ENCODE data around the gene ESR1.
"Not testable (repeated sequence)": the region's sequence is repeated elsewhere in the genome, so short reads cannot be mapped to it uniquely, and the experiment has no call there.

ESR1 gene

GRCh38 chr6:152135755-152136448 lies 328.4 kb downstream of the ESR1 start:
- DNase-seq (ENCODE audit: low spot score) = no peak

GRCh38 chr6:152136449-152136825 lies 329.0 kb downstream of the ESR1 start:
- no peak for DNase-seq (ENCODE audit: low spot score)

- not testable (repeated sequence) for DNase-seq (ENCODE audit: low spot score)
Measured at GRCh38 chr6:152138344-152138743, 330.9 kb downstream of the ESR1 start.

GRCh38 chr6:152142105-152142504 lies 334.6 kb downstream of the ESR1 start:
- DNase-seq (ENCODE audit: low spot score) = no peak

GRCh38 chr6:152143359-152143758 lies 335.9 kb downstream of the ESR1 start:
- no peak for DNase-seq (ENCODE audit: low spot score)

- no peak for DNase-seq (ENCODE audit: low spot score)
Measured at GRCh38 chr6:152146385-152146784, 338.9 kb downstream of the ESR1 start.

- no peak for DNase-seq (ENCODE audit: low spot score)
Measured at GRCh38 chr6:152147269-152147668, 339.8 kb downstream of the ESR1 start.

GRCh38 chr6:152148412-152148811 lies 340.9 kb downstream of the ESR1 start:
- DNase-seq (ENCODE audit: low spot score) = no peak

- no peak for DNase-seq (ENCODE audit: low spot score)
Measured at GRCh38 chr6:152150196-152150595, 342.7 kb downstream of the ESR1 start.

- DNase-seq (ENCODE audit: low spot score) = no peak
Measured at GRCh38 chr6:152151920-152152319, 344.4 kb downstream of the ESR1 start.

GRCh38 chr6:152154559-152155356 lies 347.3 kb downstream of the ESR1 start:
- no peak for DNase-seq (ENCODE audit: low spot score)

GRCh38 chr6:152155792-152156191 lies 348.3 kb downstream of the ESR1 start:
- DNase-seq (ENCODE audit: low spot score) = no peak

- DNase-seq (ENCODE audit: low spot score) = no peak
Measured at GRCh38 chr6:152160346-152160745, 352.9 kb downstream of the ESR1 start.

- no peak for DNase-seq (ENCODE audit: low spot score)
Measured at GRCh38 chr6:152161501-152161900, 354.0 kb downstream of the ESR1 start.

- DNase-seq (ENCODE audit: low spot score) = no peak
Measured at GRCh38 chr6:152164957-152165356, 357.5 kb downstream of the ESR1 start.

- no peak for DNase-seq (ENCODE audit: low spot score)
Measured at GRCh38 chr6:152166497-152166896, 359.0 kb downstream of the ESR1 start.

GRCh38 chr6:152166897-152167296 lies 359.4 kb downstream of the ESR1 start:
- no peak for DNase-seq (ENCODE audit: low spot score)

- DNase-seq (ENCODE audit: low spot score) = no peak
Measured at GRCh38 chr6:152167641-152168603, 360.4 kb downstream of the ESR1 start.

- no peak for DNase-seq (ENCODE audit: low spot score)
Measured at GRCh38 chr6:152170313-152170701, 362.8 kb downstream of the ESR1 start.

GRCh38 chr6:152170702-152171667 lies 363.5 kb downstream of the ESR1 start:
- no peak for DNase-seq (ENCODE audit: low spot score)

- no peak for DNase-seq (ENCODE audit: low spot score)
Measured at GRCh38 chr6:152173321-152173720, 365.8 kb downstream of the ESR1 start.
